Measurements from ENCODE around the gene MBOAT2.

- TF ChIP-seq CTCF (IDR thresholded peaks at IDR 0.05; ENCODE audit: low read depth, low read length): no peak
- TF ChIP-seq EZH2phosphoT487 (IDR thresholded peaks at IDR 0.05; ENCODE audit: low read depth): no peak
These were observed 175.8 kb downstream of the MBOAT2 start for GRCh38 chr2:8827729-8828128.

Measured in OCI-LY3 (cell line).